Hippocampal formation (tissue), 2 donors: Measurements from ENCODE around the gene PABPC1L2A.
"Not testable (repeated sequence)": the region's sequence is repeated elsewhere in the genome, so short reads cannot be mapped to it uniquely, and the experiment has no call there.

ENCODE experiments used
- DNase-seq, 2 donors: peaks; one replicate each; lab custom pipeline; 2025; lab: John Stamatoyannopoulos, UW

The PABPC1L2A gene

GRCh38 chrX:73079024-73079562, at the start of gene PABPC1L2A:
Gene PABPC1L2A, minus strand, starts transcription at chrX:73079512. Its CDS starts 126 bp downstream, at chrX:73079386.
- not testable (repeated sequence) for DNase-seq

GRCh38 chrX:73127700-73128241, 48.5 kb upstream of the PABPC1L2A start:
- no peak for DNase-seq

- DNase-seq = no peak
Observed at GRCh38 chrX:73126240-73126639, 46.9 kb upstream of the PABPC1L2A start.

- not testable (repeated sequence) for DNase-seq
Observed at GRCh38 chrX:73099505-73099904, 20.2 kb upstream of the PABPC1L2A start.

- DNase-seq = peak in 1 of 2 donors; percentile 6
Observed at GRCh38 chrX:73086766-73087165, 7.5 kb upstream of the PABPC1L2A start.

GRCh38 chrX:73079884-73080283, 572 bp upstream of the PABPC1L2A start:
- not testable (repeated sequence) for DNase-seq

GRCh38 chrX:73078597-73078996, 715 bp downstream of the PABPC1L2A start:
- DNase-seq = not testable (repeated sequence)

- no peak for DNase-seq
Observed at GRCh38 chrX:73076838-73077237, 2.5 kb downstream of the PABPC1L2A start.

GRCh38 chrX:73069365-73070035, 9.8 kb downstream of the PABPC1L2A start:
- no peak for DNase-seq

- no peak for DNase-seq
Observed at GRCh38 chrX:73068467-73069364, 10.6 kb downstream of the PABPC1L2A start.

- not testable (repeated sequence) for DNase-seq
Observed at GRCh38 chrX:73067761-73068466, 11.4 kb downstream of the PABPC1L2A start.

- DNase-seq = no peak
Observed at GRCh38 chrX:73028876-73029275, 50.4 kb downstream of the PABPC1L2A start.
